Gastroesophageal sphincter (tissue), 3 donors: ENCODE measurements around the gene AATK.

ENCODE experiments used
- CTCF ChIP-seq, 4 experiments: fragments of 200-600 bp in 2 of 4; fragments of 450-650 bp in 2 of 4; sonication (generic) in 1 of 4; IDR thresholded peaks; one replicate each; pipeline ENCODE4 v1.5.1; 2017 to 2019; ENCODE audit warnings: antibody characterized with exemption in 4 of 4, mild to moderate bottlenecking in 2 of 4, moderate library complexity in 2 of 4
- POLR2A ChIP-seq, 2 donors: fragments of 450-650 bp; IDR thresholded peaks; one replicate each; pipeline ENCODE4 v1.6.1; 2017; ENCODE audit warnings: antibody characterized with exemption in 2 of 2, mild to moderate bottlenecking in 2 of 2, moderate library complexity in 1 of 2
- POLR2AphosphoS5 ChIP-seq: sonication (generic); formaldehyde crosslinking; IDR thresholded peaks from one replicate; pipeline ENCODE4 v1.6.1; 2017; ENCODE audit warnings: antibody characterized with exemption

GRCh38 chr17:81129289-81129688 is 36.7 kb downstream of the AATK start:
- no peak for TF ChIP-seq POLR2A (IDR thresholded peaks at IDR 0.05)
- no peak for TF ChIP-seq CTCF (IDR thresholded peaks at IDR 0.05)
- no peak for TF ChIP-seq POLR2AphosphoS5
